GM12878 (cell line): ENCODE results near the gene GOSR1. TPM values are rescaled to one million over a fixed set of nuclear protein-coding genes. Genes with fewer than 3 reads are reported as not detected.

Experiments used
- ATAC-seq: fragments of 200-7000 bp; cut with Tn5 transposase; 3 replicates; pipeline ENCODE4 v1.9.1; 2020; ENCODE audit warnings: mild to moderate bottlenecking, moderate library complexity
- BruUV-seq: library from RNA; stranded (reverse); fragments of 400-500 nt; replicated peaks from 2 replicates; lab custom pipeline; 2021; lab: Mats Ljungman, UMichigan
- CTCF ChIA-PET: fragments of 300-600 bp; sonication (Branson Sonifier 250); formaldehyde crosslinking; extraction: SDS; loops from one replicate; lab custom pipeline; 2021; ENCODE audit warnings: inconsistent platforms; lab: Yijun Ruan, JAX
- POLR2A ChIA-PET: fragments of 350-600 bp; formaldehyde crosslinking; extraction: SDS; loops from one replicate; lab custom pipeline; 2021; ENCODE audit warnings: inconsistent platforms; lab: Charles Lee
- RAD21 ChIA-PET: fragments of 300-600 bp; sonication (Branson Sonifier 250); formaldehyde crosslinking; loops from one replicate; lab custom pipeline; 2023; ENCODE audit warnings: antibody characterized with exemption; ENCODE audit not compliant: unreplicated experiment; lab: Charles Lee
- SMC1A ChIA-PET: fragments of 300-600 bp; sonication (Branson Sonifier 250); formaldehyde crosslinking; loops from one replicate; lab custom pipeline; 2023; ENCODE audit not compliant: unreplicated experiment, uncharacterized antibody; lab: Charles Lee
- DNase-seq: peaks from one replicate; pipeline ENCODE4 v3.0.0-alpha.2; 2011; ENCODE audit warnings: low read depth, low spot score
- FAIRE-seq: peaks from 3 replicates; lab custom pipeline; 2011; peaks lifted over from hg19 to GRCh38; lab: Jason Lieb, UNC
- H2AFZ ChIP-seq: 2 replicates; pipeline ENCODE4 v1.6.0; 2011; ENCODE audit warnings: low read depth, low read length, control low read depth; ENCODE audit not compliant: control insufficient read depth
- H3K27ac ChIP-seq: 2 replicates; pipeline ENCODE4 v1.5.1; 2011; ENCODE audit warnings: control low read depth; ENCODE audit not compliant: control insufficient read depth, insufficient read depth
- H3K27me3 ChIP-seq, 2 experiments: replicated peaks in 1 of 2; 2 replicates each; pipeline versions ENCODE4 v1.6.0 to v1.6.1; 2011; ENCODE audit warnings: low read length in 1 of 2; ENCODE audit not compliant: control insufficient read depth in 2 of 2, insufficient read depth in 2 of 2
- H3K36me3 ChIP-seq, 2 experiments: 2 replicates each; pipeline ENCODE4 v1.5.1; 2011; ENCODE audit warnings: low read length in 1 of 2; ENCODE audit not compliant: control insufficient read depth in 2 of 2, insufficient read depth in 2 of 2
- H3K4me1 ChIP-seq: 2 replicates; pipeline ENCODE4 v1.6.1; 2011; ENCODE audit warnings: mild to moderate bottlenecking, low read length, moderate library complexity, mixed read lengths; ENCODE audit not compliant: control insufficient read depth, insufficient read depth
- H3K4me2 ChIP-seq: 2 replicates; pipeline ENCODE4 v1.6.0; 2011; ENCODE audit warnings: control low read depth; ENCODE audit not compliant: control insufficient read depth, insufficient read depth
- H3K4me3 ChIP-seq: fragments of 200-600 bp; sonication (generic); 2 replicates; pipeline ENCODE4 v1.5.1; 2016
- H3K79me2 ChIP-seq: 2 replicates; pipeline ENCODE4 v1.6.0; 2011; ENCODE audit warnings: low read length; ENCODE audit not compliant: control insufficient read depth, insufficient read depth
- H3K9ac ChIP-seq: 2 replicates; pipeline ENCODE4 v1.8.0; 2011; ENCODE audit warnings: low read length, control low read depth, mixed read lengths; ENCODE audit not compliant: control insufficient read depth, insufficient read depth
- H3K9me3 ChIP-seq: replicated peaks from 3 replicates; pipeline ENCODE4 v1.5.1; 2011; ENCODE audit warnings: mild to moderate bottlenecking, low read length; ENCODE audit not compliant: control insufficient read depth, insufficient read depth
- H4K20me1 ChIP-seq: 2 replicates; pipeline ENCODE4 v1.6.0; 2011; ENCODE audit not compliant: control insufficient read depth, insufficient read depth
- CEBPB ChIP-seq, 2 experiments: fragments of 150-350 bp in 1 of 2; IDR thresholded peaks; 2 replicates each; pipeline ENCODE4 v1.6.1; 2012 to 2014; ENCODE audit warnings: low read depth in 2 of 2, low read length in 2 of 2, borderline replicate concordance in 1 of 2, inconsistent platforms in 1 of 2
- HDGF ChIP-seq: fragments of 450-650 bp; IDR thresholded peaks from 2 replicates; pipeline ENCODE4 v1.6.1; 2016; ENCODE audit warnings: antibody characterized with exemption
- REST ChIP-seq: IDR thresholded peaks from 2 replicates; pipeline ENCODE4 v1.6.1; 2012; ENCODE audit warnings: mild to moderate bottlenecking, low read depth, low read length
- ZNF274 ChIP-seq: IDR thresholded peaks from one replicate; pipeline ENCODE4 v1.8.0; 2011; ENCODE audit not compliant: insufficient read length, insufficient read depth
- WGBS: methylation state at CpG from one replicate; pipeline ENCODE4 v1.1.6; 2016; ENCODE audit warnings: low lambda C conversion rate; ENCODE audit not compliant: insufficient replicate concordance, insufficient coverage; ENCODE audit errors: missing lambda C conversion rate; 5-methylcytosine and 5-hydroxymethylcytosine counted together
- in situ Hi-C: fragments of 300-500 bp; cut with MboI; formaldehyde crosslinking; loops from 9 replicates; pipeline ENCODE4 v1.14.3; 2018; ENCODE audit warnings: mixed read lengths
- intact Hi-C: fragments of 100-400 bp; cut with micrococcal nuclease; formaldehyde crosslinking; loops from one replicate; pipeline ENCODE4 v1.14.2; 2022; ENCODE audit not compliant: unreplicated experiment
- polyA plus RNA-seq, 11 experiments: library from polyadenylated mRNA; depleted of rRNA in 4 of 11; unstranded in 6 of 11; stranded (reverse) in 5 of 11; fragments of >200 nt; fragmentation: Nextera tagmentation in 4 of 11; fragmentation: Illumina TruSeq in 1 of 11; extraction: Ambion mirVana in 4 of 11; extraction: Trizol in 1 of 11; gene quantifications; 1 replicate in 1 of 11; 2 replicates in 10 of 11; pipeline versions ENCODE4 v1.2.1 to v1.2.3, GENCODE V29; 2011 to 2016; ENCODE audit warnings: inconsistent platforms in 2 of 11, missing spikeins in 2 of 11, low read depth in 1 of 11
- total RNA-seq, 4 experiments: library from RNA; depleted of rRNA in 3 of 4; stranded (reverse); fragments of >200 nt in 3 of 4; fragmentation: Illumina TruSeq in 1 of 4; extraction: Trizol in 1 of 4; gene quantifications; 2 replicates each; pipeline versions ENCODE4 v1.2.1 to v1.2.3, GENCODE V29; 2013 to 2021
- TF ChIP-seq, protein P1 (sequence below): fragments of 150-350 bp; IDR thresholded peaks from 2 replicates; pipeline ENCODE4 v1.6.1; 2016; ENCODE audit warnings: low read depth, low read length
- TF ChIP-seq, protein P2 (sequence below): IDR thresholded peaks from 2 replicates; pipeline ENCODE4 v1.6.1; 2011; ENCODE audit warnings: borderline replicate concordance, low read depth, mild to moderate bottlenecking, moderate library complexity, mixed read lengths, low read length; ENCODE audit not compliant: insufficient read depth; ENCODE audit errors: extremely low read length

GOSR1 gene
- total and polyA plus RNA-seq, 10 of the 15 experiments (the other 5 are each of a cell fraction or from before 2014, with no cell fraction given), result 21.4 to 99.3 (median 42.9) TPM

DNA sequence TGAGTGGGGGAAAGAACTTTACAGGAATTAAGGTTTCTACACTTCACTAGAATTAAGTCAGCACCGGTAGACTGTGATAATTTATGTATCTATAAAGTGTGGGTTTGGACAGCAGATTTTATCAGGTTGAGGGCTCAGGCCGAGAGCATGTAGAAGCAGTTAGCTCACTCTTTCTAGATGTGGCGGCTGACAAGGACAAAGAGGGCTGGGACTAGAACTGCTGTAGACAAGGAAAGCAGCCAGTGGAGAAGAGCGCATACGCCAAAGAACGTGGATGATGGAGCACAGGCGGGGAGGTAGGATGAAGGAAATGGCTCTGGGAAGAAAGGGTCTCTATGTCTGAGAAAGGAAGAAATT is 504 bp upstream of the GOSR1 start:
- SMC1A ChIA-PET, result interaction anchor here (0.6 to 3.2 kb wide), 20 partner anchors 8 to 549 kb away, joined by 3 to 34 read pairs (median 4); partner anchors contain the start of gene BLMH
- in situ Hi-C loops (loop anchor here (5.0 kb wide), 1 partner anchor 241 kb away; no protein-coding TSS in a partner anchor), intact Hi-C loops (loop anchor here (1.0 to 10.0 kb wide), 4 partner anchors 74 to 372 kb away; no protein-coding TSS in a partner anchor)
- no peak overlapping the region for H3K4me3 ChIP-seq
- FAIRE-seq (no peak), ATAC-seq (peak; percentile 16), DNase-seq (no peak)
- BruUV-seq, result TSS peak; percentile 90
- H3K4me1 ChIP-seq, result peaks cover 7% of the 10 kb centered on the region
- peak overlapping the region; percentile 100 for H3K9ac ChIP-seq
- TF ChIP-seq, protein P1, sequence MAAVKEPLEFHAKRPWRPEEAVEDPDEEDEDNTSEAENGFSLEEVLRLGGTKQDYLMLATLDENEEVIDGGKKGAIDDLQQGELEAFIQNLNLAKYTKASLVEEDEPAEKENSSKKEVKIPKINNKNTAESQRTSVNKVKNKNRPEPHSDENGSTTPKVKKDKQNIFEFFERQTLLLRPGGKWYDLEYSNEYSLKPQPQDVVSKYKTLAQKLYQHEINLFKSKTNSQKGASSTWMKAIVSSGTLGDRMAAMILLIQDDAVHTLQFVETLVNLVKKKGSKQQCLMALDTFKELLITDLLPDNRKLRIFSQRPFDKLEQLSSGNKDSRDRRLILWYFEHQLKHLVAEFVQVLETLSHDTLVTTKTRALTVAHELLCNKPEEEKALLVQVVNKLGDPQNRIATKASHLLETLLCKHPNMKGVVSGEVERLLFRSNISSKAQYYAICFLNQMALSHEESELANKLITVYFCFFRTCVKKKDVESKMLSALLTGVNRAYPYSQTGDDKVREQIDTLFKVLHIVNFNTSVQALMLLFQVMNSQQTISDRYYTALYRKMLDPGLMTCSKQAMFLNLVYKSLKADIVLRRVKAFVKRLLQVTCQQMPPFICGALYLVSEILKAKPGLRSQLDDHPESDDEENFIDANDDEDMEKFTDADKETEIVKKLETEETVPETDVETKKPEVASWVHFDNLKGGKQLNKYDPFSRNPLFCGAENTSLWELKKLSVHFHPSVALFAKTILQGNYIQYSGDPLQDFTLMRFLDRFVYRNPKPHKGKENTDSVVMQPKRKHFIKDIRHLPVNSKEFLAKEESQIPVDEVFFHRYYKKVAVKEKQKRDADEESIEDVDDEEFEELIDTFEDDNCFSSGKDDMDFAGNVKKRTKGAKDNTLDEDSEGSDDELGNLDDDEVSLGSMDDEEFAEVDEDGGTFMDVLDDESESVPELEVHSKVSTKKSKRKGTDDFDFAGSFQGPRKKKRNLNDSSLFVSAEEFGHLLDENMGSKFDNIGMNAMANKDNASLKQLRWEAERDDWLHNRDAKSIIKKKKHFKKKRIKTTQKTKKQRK, result no peak
- TF ChIP-seq REST, result no peak
- TF ChIP-seq ZNF274, result no peak
- peak; percentile 68; the same call in 1 of the 2 replicates for TF ChIP-seq HDGF
- TF ChIP-seq, protein P2, sequence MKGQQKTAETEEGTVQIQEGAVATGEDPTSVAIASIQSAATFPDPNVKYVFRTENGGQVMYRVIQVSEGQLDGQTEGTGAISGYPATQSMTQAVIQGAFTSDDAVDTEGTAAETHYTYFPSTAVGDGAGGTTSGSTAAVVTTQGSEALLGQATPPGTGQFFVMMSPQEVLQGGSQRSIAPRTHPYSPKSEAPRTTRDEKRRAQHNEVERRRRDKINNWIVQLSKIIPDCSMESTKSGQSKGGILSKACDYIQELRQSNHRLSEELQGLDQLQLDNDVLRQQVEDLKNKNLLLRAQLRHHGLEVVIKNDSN, result no peak
- no peak for TF ChIP-seq CEBPB (IDR thresholded peaks at IDR 0.05; ENCODE audit: borderline replicate concordance in 1 of 2, low read depth in 2 of 2, low read length in 2 of 2)
- H3K27me3 ChIP-seq, result no peaks in the 10 kb centered on the region
- no peaks in the 10 kb centered on the region for H3K9me3 ChIP-seq
- 21% methylated on average over 7 of the region's 7 CpGs for WGBS
- no peaks in the 10 kb centered on the region; a peak in 1 of 4 replicates for H3K36me3 ChIP-seq
- POLR2A ChIA-PET, result interaction anchor here (0.6 kb wide), 1 partner anchor 394 kb away, joined by 3 read pairs; no protein-coding TSS in a partner anchor
- H2AFZ ChIP-seq, result peak overlapping the region; percentile 100
- RAD21 ChIA-PET, result interaction anchor here (0.8 to 3.0 kb wide), 12 partner anchors 93 to 372 kb away, joined by 3 to 22 read pairs (median 6); partner anchors contain the start of gene CRLF3
- CTCF ChIA-PET, result interaction anchor here (0.7 to 4.2 kb wide), 31 partner anchors 9 to 669 kb away, joined by 3 to 45 read pairs (median 4); partner anchors contain the start of genes BLMH and CPD
- H4K20me1 ChIP-seq, result no peaks in the 10 kb centered on the region
- H3K27ac ChIP-seq, result peak overlapping the region; percentile 99
- peak overlapping the region; percentile 98 for H3K4me2 ChIP-seq
- H3K79me2 ChIP-seq, result peaks cover 23% of the 10 kb centered on the region
